DOHH2 (cell line): ENCODE data around the gene C2CD3.

Source experiments
- H3F3A ChIP-seq: fragments of 200-600 bp; sonication (generic), shearing (Covaris generic); 2 replicates; pipeline ENCODE4 v1.6.0; 2016; ENCODE audit warnings: antibody characterized with exemption, mild to moderate bottlenecking; ENCODE audit not compliant: control insufficient read depth, insufficient read depth
- H3K27ac ChIP-seq: fragments of 200-600 bp; sonication (generic); 2 replicates; pipeline ENCODE4 v1.5.1; 2014; ENCODE audit warnings: low read depth, mild to moderate bottlenecking, low read length, moderate library complexity
- H3K27me3 ChIP-seq: fragments of 200-600 bp; sonication (generic); 2 replicates; pipeline ENCODE4 v1.6.1; 2014; ENCODE audit warnings: mild to moderate bottlenecking, low read length, mixed read lengths; ENCODE audit not compliant: control insufficient read depth
- H3K36me3 ChIP-seq: fragments of 200-600 bp; sonication (generic); 2 replicates; pipeline ENCODE4 v1.6.1; 2014; ENCODE audit warnings: mild to moderate bottlenecking, low read length, moderate library complexity, mixed read lengths; ENCODE audit not compliant: control insufficient read depth
- H3K4me1 ChIP-seq: fragments of 200-600 bp; sonication (generic); 2 replicates; pipeline ENCODE4 v1.6.1; 2014; ENCODE audit warnings: mild to moderate bottlenecking, low read length, mixed read lengths; ENCODE audit not compliant: control insufficient read depth
- H3K4me2 ChIP-seq: fragments of 200-600 bp; sonication (generic); 2 replicates; pipeline ENCODE4 v1.6.0; 2014; ENCODE audit warnings: mild to moderate bottlenecking, low read length, moderate library complexity
- H3K4me3 ChIP-seq: fragments of 200-600 bp; sonication (generic); 2 replicates; pipeline ENCODE4 v1.5.1; 2014; ENCODE audit warnings: mild to moderate bottlenecking, low read length, mixed read lengths
- H3K79me2 ChIP-seq: fragments of 200-600 bp; sonication (generic); 2 replicates; pipeline ENCODE4 v1.6.1; 2014; ENCODE audit warnings: mild to moderate bottlenecking, low read length, mixed read lengths; ENCODE audit not compliant: control insufficient read depth
- H3K9me2 ChIP-seq: fragments of 200-600 bp; sonication (generic); replicated peaks from 2 replicates; pipeline ENCODE4 v1.6.1; 2014; ENCODE audit warnings: mild to moderate bottlenecking, low read length, mixed read lengths; ENCODE audit not compliant: control insufficient read depth
- H3K9me3 ChIP-seq: fragments of 200-600 bp; sonication (generic); 2 replicates; pipeline ENCODE4 v1.6.1; 2014; ENCODE audit warnings: antibody characterized with exemption, low read length, mixed read lengths; ENCODE audit not compliant: control insufficient read depth, insufficient read depth
- H4K20me1 ChIP-seq: fragments of 200-600 bp; sonication (generic); 2 replicates; pipeline ENCODE4 v1.6.0; 2014; ENCODE audit warnings: low read depth, mild to moderate bottlenecking, antibody characterized with exemption, low read length, moderate library complexity; ENCODE audit not compliant: control insufficient read depth, insufficient read depth
- CTCF ChIP-seq: fragments of 200-600 bp; sonication (generic); IDR thresholded peaks from one replicate; pipeline ENCODE4 v1.5.1; 2014; ENCODE audit warnings: antibody characterized with exemption, mild to moderate bottlenecking, low read depth, low read length; ENCODE audit not compliant: poor library complexity, severe bottlenecking
- EZH2phosphoT487 ChIP-seq: fragments of 200-600 bp; sonication (generic); IDR thresholded peaks from 2 replicates; pipeline ENCODE4 v1.6.1; 2017; ENCODE audit warnings: borderline replicate concordance, mild to moderate bottlenecking, antibody characterized with exemption, low read length, moderate library complexity, mixed read lengths

Gene C2CD3

GRCh38 chr11:74208507-74208906, 37.7 kb upstream of the C2CD3 start:
- no peak for TF ChIP-seq CTCF
- TF ChIP-seq EZH2phosphoT487 = no peak
- H3F3A ChIP-seq = no peaks in the 10 kb centered on the region
- H3K4me3 ChIP-seq = no peak overlapping the region
- H3K9me2 ChIP-seq = no peaks in the 10 kb centered on the region
- no peaks in the 10 kb centered on the region for H3K4me1 ChIP-seq
- no peaks in the 10 kb centered on the region for H4K20me1 ChIP-seq
- H3K27ac ChIP-seq = no peak overlapping the region
- no peaks in the 10 kb centered on the region for H3K27me3 ChIP-seq
- peaks cover 64% of the 10 kb centered on the region for H3K36me3 ChIP-seq
- no peaks in the 10 kb centered on the region for H3K79me2 ChIP-seq
- no peaks in the 10 kb centered on the region for H3K9me3 ChIP-seq
- H3K4me2 ChIP-seq = no peak overlapping the region

- TF ChIP-seq CTCF (no peak), EZH2phosphoT487 (no peak)
- no peak overlapping the region for H3K27ac ChIP-seq
- H3K79me2 ChIP-seq = no peaks in the 10 kb centered on the region
- H3K9me2 ChIP-seq = no peaks in the 10 kb centered on the region
- no peaks in the 10 kb centered on the region for H3K9me3 ChIP-seq
- no peaks in the 10 kb centered on the region for H3K27me3 ChIP-seq
- no peak overlapping the region for H3K4me3 ChIP-seq
- H3F3A ChIP-seq = no peaks in the 10 kb centered on the region
- H4K20me1 ChIP-seq = no peaks in the 10 kb centered on the region
- H3K4me1 ChIP-seq = no peaks in the 10 kb centered on the region
- no peak overlapping the region for H3K4me2 ChIP-seq
- H3K36me3 ChIP-seq = peaks cover 58% of the 10 kb centered on the region
Measured at GRCh38 chr11:74206746-74207145, 35.9 kb upstream of the C2CD3 start.

GRCh38 chr11:74205181-74205580, 34.4 kb upstream of the C2CD3 start:
- H3K27me3 ChIP-seq = no peaks in the 10 kb centered on the region
- no peaks in the 10 kb centered on the region for H4K20me1 ChIP-seq
- H3F3A ChIP-seq = no peaks in the 10 kb centered on the region
- no peak overlapping the region for H3K4me3 ChIP-seq
- H3K36me3 ChIP-seq = peaks cover 52% of the 10 kb centered on the region
- H3K79me2 ChIP-seq = no peaks in the 10 kb centered on the region
- no peak overlapping the region for H3K4me2 ChIP-seq
- H3K27ac ChIP-seq = no peak overlapping the region
- TF ChIP-seq EZH2phosphoT487 = no peak
- TF ChIP-seq CTCF = no peak
- no peaks in the 10 kb centered on the region for H3K9me2 ChIP-seq
- no peaks in the 10 kb centered on the region for H3K9me3 ChIP-seq
- no peaks in the 10 kb centered on the region for H3K4me1 ChIP-seq

- Histone ChIP-seq H3K36me3 (peaks cover 47% of the 10 kb centered on the region), H3F3A (no peaks in the 10 kb centered on the region), H4K20me1 (no peaks in the 10 kb centered on the region), H3K27me3 (no peaks in the 10 kb centered on the region), H3K4me1 (no peaks in the 10 kb centered on the region), H3K27ac (no peak overlapping the region), H3K4me3 (no peak overlapping the region), H3K79me2 (no peaks in the 10 kb centered on the region), H3K4me2 (no peak overlapping the region), H3K9me2 (no peaks in the 10 kb centered on the region), H3K9me3 (no peaks in the 10 kb centered on the region)
- TF ChIP-seq EZH2phosphoT487 = no peak
Measured at GRCh38 chr11:74204701-74205100, 33.9 kb upstream of the C2CD3 start.
